Measurements from ENCODE around the gene ACSL6. TPM values are rescaled to one million over a fixed set of nuclear protein-coding genes. Genes with fewer than 3 reads are reported as not detected.
A peak's percentile ranks its signal among the peaks of the same experiment; 100 is the strongest.

Gene ACSL6
- total RNA-seq, 1 donor from 2014 or later, result not detected

DNA sequence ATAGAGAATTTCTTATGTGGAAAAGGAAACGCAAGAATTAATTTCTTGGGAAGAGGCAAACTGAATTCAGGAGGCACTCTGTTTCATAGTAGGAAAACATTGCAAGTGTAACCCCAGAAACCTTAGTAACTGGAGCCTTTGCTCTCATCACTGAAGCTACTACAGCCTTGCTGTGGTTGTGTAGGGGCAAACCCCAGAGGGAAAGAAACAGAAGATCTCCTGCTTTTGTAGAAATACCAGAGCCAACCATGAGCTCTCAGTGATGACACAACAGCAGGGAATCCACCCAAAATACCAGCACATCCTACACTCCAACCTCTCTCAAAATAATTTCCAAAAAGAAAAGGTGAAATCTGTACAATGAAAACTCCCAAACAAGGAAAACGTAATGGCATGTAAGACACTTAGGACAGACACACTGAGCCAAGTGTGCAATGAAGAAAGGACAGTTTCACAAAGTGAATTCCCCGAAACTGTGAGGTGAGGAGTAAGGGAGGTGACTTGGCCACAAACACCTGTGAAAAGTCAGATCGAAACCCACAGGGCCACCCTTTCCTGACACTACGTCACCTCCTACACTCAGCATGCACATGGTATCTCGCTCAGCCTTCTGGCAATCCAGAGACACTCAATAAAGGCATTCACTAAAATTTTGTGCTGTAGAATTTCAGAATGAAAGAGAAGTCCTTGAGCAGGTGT is 8.5 kb upstream of the ACSL6 start:
- Mint-ChIP-seq H3K4me1 (ENCODE audit: unreplicated experiment) (no peaks in the 10 kb centered on the region), H3K4me3 (ENCODE audit: unreplicated experiment) (no peak overlapping the region), H3K27me3 (ENCODE audit: unreplicated experiment) (peaks cover 72% of the 10 kb centered on the region), H3K27ac (ENCODE audit: unreplicated experiment) (no peak overlapping the region), H3K36me3 (ENCODE audit: unreplicated experiment) (no peaks in the 10 kb centered on the region), H3K9me3 (ENCODE audit: unreplicated experiment) (no peaks in the 10 kb centered on the region)
- DNase-seq (ENCODE audit: extremely low spot score, unreplicated experiment), result no peak
- TF ChIP-seq, protein P1, sequence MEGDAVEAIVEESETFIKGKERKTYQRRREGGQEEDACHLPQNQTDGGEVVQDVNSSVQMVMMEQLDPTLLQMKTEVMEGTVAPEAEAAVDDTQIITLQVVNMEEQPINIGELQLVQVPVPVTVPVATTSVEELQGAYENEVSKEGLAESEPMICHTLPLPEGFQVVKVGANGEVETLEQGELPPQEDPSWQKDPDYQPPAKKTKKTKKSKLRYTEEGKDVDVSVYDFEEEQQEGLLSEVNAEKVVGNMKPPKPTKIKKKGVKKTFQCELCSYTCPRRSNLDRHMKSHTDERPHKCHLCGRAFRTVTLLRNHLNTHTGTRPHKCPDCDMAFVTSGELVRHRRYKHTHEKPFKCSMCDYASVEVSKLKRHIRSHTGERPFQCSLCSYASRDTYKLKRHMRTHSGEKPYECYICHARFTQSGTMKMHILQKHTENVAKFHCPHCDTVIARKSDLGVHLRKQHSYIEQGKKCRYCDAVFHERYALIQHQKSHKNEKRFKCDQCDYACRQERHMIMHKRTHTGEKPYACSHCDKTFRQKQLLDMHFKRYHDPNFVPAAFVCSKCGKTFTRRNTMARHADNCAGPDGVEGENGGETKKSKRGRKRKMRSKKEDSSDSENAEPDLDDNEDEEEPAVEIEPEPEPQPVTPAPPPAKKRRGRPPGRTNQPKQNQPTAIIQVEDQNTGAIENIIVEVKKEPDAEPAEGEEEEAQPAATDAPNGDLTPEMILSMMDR (IDR thresholded peaks at IDR 0.05), result no peak

DNA sequence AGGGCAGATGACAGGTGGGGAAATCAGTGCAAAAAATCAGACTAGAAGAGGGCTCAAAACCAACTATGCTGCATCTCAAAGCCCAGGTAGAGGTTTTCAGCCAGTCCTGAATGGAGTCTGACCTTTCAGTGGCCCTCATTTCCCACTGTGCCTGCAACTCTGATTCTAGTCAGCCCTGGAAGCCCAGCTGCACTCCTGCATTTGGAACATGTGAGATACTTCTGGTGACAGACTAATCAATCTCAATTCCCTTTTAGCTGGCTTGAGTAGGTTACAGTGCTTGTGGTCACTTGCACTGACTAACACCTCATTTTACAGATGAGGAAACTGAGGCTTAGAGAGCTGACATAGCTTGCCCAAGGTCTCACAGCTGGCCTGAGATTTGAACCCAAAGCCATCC is 7.9 kb upstream of the ACSL6 start:
- Mint-ChIP-seq H3K27me3 (ENCODE audit: unreplicated experiment) (peaks cover 73% of the 10 kb centered on the region), H3K4me3 (ENCODE audit: unreplicated experiment) (no peak overlapping the region), H3K36me3 (ENCODE audit: unreplicated experiment) (no peaks in the 10 kb centered on the region), H3K9me3 (ENCODE audit: unreplicated experiment) (no peaks in the 10 kb centered on the region), H3K4me1 (ENCODE audit: unreplicated experiment) (no peaks in the 10 kb centered on the region), H3K27ac (ENCODE audit: unreplicated experiment) (no peak overlapping the region)
- TF ChIP-seq, protein P1 (IDR thresholded peaks at IDR 0.05), result no peak
- DNase-seq (ENCODE audit: extremely low spot score, unreplicated experiment), result no peak

DNA sequence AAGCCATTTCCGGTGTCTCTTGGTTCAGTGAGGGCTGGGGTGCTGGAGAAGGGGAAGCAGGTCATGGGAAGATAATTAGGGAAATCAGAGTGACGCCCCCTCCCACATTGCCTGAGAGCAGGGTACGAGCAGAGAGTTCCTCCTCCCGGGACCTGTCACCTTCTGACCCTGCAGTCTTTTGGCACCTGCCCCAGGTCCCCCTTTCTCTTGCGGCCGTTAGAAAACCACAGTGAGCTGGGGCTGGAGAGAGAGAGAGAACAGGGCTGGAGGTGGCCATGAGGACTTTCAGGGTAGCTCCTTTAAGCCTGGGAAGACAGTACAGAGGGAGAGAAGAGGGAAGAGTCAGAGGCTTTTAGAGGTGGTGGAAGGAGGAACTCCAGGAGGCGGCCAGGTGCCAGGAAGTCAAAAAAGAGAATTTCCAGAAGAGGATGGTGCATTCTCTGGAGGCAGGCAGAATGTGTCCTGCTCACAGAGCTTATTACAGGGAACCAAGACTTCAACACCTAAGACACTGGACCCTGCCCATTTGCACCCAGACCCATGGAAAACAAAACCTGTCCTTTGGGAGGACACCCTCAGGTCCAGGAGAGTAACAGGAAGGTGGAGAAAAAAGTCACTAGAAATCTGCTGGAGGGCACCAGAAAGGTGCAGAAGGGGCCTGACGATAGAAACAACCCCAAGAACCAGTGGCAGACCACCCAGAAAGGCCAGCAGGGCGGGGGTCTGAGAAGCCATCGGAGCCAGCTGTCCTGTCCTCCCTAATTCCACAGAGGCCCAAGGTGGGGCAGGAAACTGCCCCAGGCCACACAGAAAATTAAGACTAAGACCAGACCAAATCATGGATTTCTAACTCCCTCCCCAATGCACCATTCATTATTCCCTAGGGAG is 6.5 kb upstream of the ACSL6 start:
- no peak overlapping the region for H3K4me3 Mint-ChIP-seq (ENCODE audit: unreplicated experiment)
- no peak for DNase-seq (ENCODE audit: extremely low spot score, unreplicated experiment)
- H3K9me3 Mint-ChIP-seq (ENCODE audit: unreplicated experiment), result no peaks in the 10 kb centered on the region
- no peak overlapping the region for H3K27ac Mint-ChIP-seq (ENCODE audit: unreplicated experiment)
- TF ChIP-seq, protein P1 (IDR thresholded peaks at IDR 0.05), result no peak
- H3K27me3 Mint-ChIP-seq (ENCODE audit: unreplicated experiment), result peaks cover 77% of the 10 kb centered on the region
- H3K4me1 Mint-ChIP-seq (ENCODE audit: unreplicated experiment), result no peaks in the 10 kb centered on the region
- H3K36me3 Mint-ChIP-seq (ENCODE audit: unreplicated experiment), result no peaks in the 10 kb centered on the region

DNA sequence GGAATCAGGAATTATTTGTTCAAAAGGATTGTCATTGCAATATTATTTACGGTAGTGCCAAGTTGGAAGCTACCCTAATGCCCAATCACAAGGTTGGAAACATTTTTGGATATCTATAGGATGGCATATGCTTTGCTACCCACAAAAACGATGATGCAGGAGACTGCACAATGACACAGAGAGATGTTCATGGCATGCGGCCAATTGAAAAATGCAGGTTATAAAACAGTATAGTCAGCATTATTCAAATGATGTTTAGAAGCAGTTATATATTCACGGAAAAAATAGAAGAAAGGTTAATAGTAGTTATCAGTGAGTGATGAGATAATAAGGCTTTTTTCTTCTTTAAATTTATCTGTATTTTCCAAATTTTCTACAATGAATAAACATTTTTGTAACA is 5.9 kb upstream of the ACSL6 start:
- H3K9me3 Mint-ChIP-seq (ENCODE audit: unreplicated experiment), result no peaks in the 10 kb centered on the region
- TF ChIP-seq, protein P1 (IDR thresholded peaks at IDR 0.05), result no peak
- H3K27me3 Mint-ChIP-seq (ENCODE audit: unreplicated experiment), result peaks cover 74% of the 10 kb centered on the region
- H3K4me1 Mint-ChIP-seq (ENCODE audit: unreplicated experiment), result no peaks in the 10 kb centered on the region
- no peak overlapping the region for H3K4me3 Mint-ChIP-seq (ENCODE audit: unreplicated experiment)
- no peaks in the 10 kb centered on the region for H3K36me3 Mint-ChIP-seq (ENCODE audit: unreplicated experiment)
- no peak for DNase-seq (ENCODE audit: extremely low spot score, unreplicated experiment)
- no peak overlapping the region for H3K27ac Mint-ChIP-seq (ENCODE audit: unreplicated experiment)

DNA sequence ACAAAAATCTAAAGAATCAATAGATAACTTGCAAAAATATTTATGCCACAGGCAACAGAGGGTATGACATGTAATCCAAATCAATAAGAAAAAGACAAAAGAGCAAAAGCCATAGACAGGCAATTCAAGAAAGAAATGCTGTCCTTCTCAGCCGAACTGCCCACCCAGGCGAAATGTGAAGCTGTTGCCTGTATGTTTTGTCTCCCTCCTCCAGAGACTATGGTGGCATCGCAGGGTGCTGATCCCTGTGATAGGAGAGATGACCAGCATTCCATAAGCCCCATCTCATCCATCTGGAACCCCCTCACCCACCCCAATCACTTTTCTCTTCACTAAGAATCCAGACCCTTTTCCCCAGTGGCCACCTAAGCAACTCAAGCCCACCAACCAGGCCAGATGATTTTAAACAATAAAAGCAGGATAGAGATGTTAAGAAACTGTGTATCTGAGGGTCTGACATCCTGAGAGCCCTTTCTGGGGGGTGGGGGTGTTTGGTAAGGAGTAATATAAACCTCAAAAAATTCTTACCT is 5.3 kb upstream of the ACSL6 start:
- H3K4me1 Mint-ChIP-seq (ENCODE audit: unreplicated experiment), result no peaks in the 10 kb centered on the region
- H3K4me3 Mint-ChIP-seq (ENCODE audit: unreplicated experiment), result no peak overlapping the region
- DNase-seq (ENCODE audit: extremely low spot score, unreplicated experiment), result peak; percentile 25
- TF ChIP-seq, protein P1 (IDR thresholded peaks at IDR 0.05), result no peak
- H3K27ac Mint-ChIP-seq (ENCODE audit: unreplicated experiment), result no peak overlapping the region
- H3K36me3 Mint-ChIP-seq (ENCODE audit: unreplicated experiment), result no peaks in the 10 kb centered on the region
- peaks cover 73% of the 10 kb centered on the region for H3K27me3 Mint-ChIP-seq (ENCODE audit: unreplicated experiment)
- H3K9me3 Mint-ChIP-seq (ENCODE audit: unreplicated experiment), result no peaks in the 10 kb centered on the region

All from osteocyte (in vitro differentiated cells).